K562 (cell line): ENCODE measurements around the gene ZNRD2. TPM values are rescaled to one million over a fixed set of nuclear protein-coding genes. Genes with fewer than 3 reads are reported as not detected.

Experiments
- ATAC-seq: fragments of 200-7000 bp; cut with Tn5 transposase; 3 replicates; pipeline ENCODE4 v1.9.1; 2020; ENCODE audit warnings: moderate library complexity
- BruUV-seq: library from RNA; stranded (reverse); fragments of 400-500 nt; replicated peaks from 2 replicates; lab custom pipeline; 2021; lab: Mats Ljungman, UMichigan
- CTCF ChIA-PET: fragments of 300-600 bp; formaldehyde crosslinking; extraction: SDS; loops from one replicate; lab custom pipeline; 2021; ENCODE audit warnings: low intra/inter-chr PET ratio; lab: Yijun Ruan, JAX
- POLR2A ChIA-PET: fragments of 300-600, 350-650 bp; sonication (Branson Sonifier 250); formaldehyde crosslinking; extraction: SDS; loops from one replicate; lab custom pipeline; 2021; ENCODE audit warnings: antibody characterized with exemption, inconsistent platforms; lab: Yijun Ruan, JAX
- DNase-seq, 4 experiments: peaks; one replicate each; pipeline versions ENCODE4 v3.0.0 to v3.0.0-alpha.2; 2011 to 2018; ENCODE audit warnings: low spot score in 3 of 4, mixed read lengths in 3 of 4; ENCODE audit errors: extremely low read depth in 1 of 4
- FAIRE-seq: peaks from 2 replicates; lab custom pipeline; 2011; peaks lifted over from hg19 to GRCh38; lab: Jason Lieb, UNC
- H2AFZ ChIP-seq: 2 replicates; pipeline ENCODE4 v1.6.0; 2011; ENCODE audit warnings: low read depth, low read length, control low read depth, inconsistent platforms
- H3K27ac ChIP-seq: fragments of 200-600 bp; 3 replicates; pipeline ENCODE4 v1.8.0; 2011; ENCODE audit warnings: low read depth, mild to moderate bottlenecking, control low read depth, inconsistent platforms, low read length, moderate library complexity, mixed read lengths; ENCODE audit errors: extremely low read depth
- H3K27me3 ChIP-seq, 2 experiments: fragments of 300-600 bp in 1 of 2; 2 replicates in 1 of 2; 3 replicates in 1 of 2; pipeline versions ENCODE4 v1.6.0 to v1.8.0; 2011; ENCODE audit warnings: inconsistent platforms in 2 of 2, low read length in 2 of 2, mild to moderate bottlenecking in 1 of 2, mixed read lengths in 1 of 2, moderate library complexity in 1 of 2; ENCODE audit not compliant: control insufficient read depth in 2 of 2, insufficient read depth in 2 of 2
- H3K36me3 ChIP-seq: fragments of 300-600 bp; 3 replicates; pipeline ENCODE4 v1.8.0; 2011; ENCODE audit warnings: mild to moderate bottlenecking, low read length, inconsistent platforms; ENCODE audit not compliant: control insufficient read depth, insufficient read depth
- H3K4me1 ChIP-seq, 2 experiments: fragments of 200-600 bp in 1 of 2; replicated peaks in 1 of 2; 2 replicates in 1 of 2; 3 replicates in 1 of 2; pipeline versions ENCODE4 v1.5.1 to v1.8.0; 2011; ENCODE audit warnings: inconsistent platforms in 2 of 2, low read length in 2 of 2, mild to moderate bottlenecking in 1 of 2, mixed read lengths in 1 of 2, moderate library complexity in 1 of 2; ENCODE audit not compliant: control insufficient read depth in 2 of 2, insufficient read depth in 2 of 2
- H3K4me2 ChIP-seq: 2 replicates; pipeline ENCODE4 v1.6.1; 2011; ENCODE audit warnings: low read length, control low read depth, inconsistent platforms, mixed read lengths; ENCODE audit not compliant: insufficient read depth
- H3K4me3 ChIP-seq: fragments of 200-600 bp; sonication (generic), shearing (Covaris generic); 2 replicates; pipeline ENCODE4 v1.5.1; 2016; ENCODE audit warnings: control low read depth, inconsistent platforms
- H3K79me2 ChIP-seq: fragments of 200-600 bp; 3 replicates; pipeline ENCODE4 v1.8.0; 2011; ENCODE audit warnings: low read length, inconsistent platforms; ENCODE audit not compliant: control insufficient read depth, insufficient read depth
- H3K9ac ChIP-seq, 2 experiments: 2 replicates each; pipeline versions ENCODE4 v1.6.0 to v1.6.1; 2011; ENCODE audit warnings: low read depth in 2 of 2, low read length in 2 of 2, control low read depth in 1 of 2, inconsistent platforms in 1 of 2, mild to moderate bottlenecking in 1 of 2, mixed read lengths in 1 of 2; ENCODE audit not compliant: insufficient read depth in 1 of 2
- H3K9me1 ChIP-seq: one replicate; pipeline ENCODE4 v1.6.0; 2011; ENCODE audit warnings: inconsistent platforms, mild to moderate bottlenecking, low read length, moderate library complexity; ENCODE audit not compliant: control insufficient read depth, insufficient read depth
- H3K9me3 ChIP-seq: replicated peaks from 2 replicates; pipeline ENCODE4 v1.5.1; 2011; ENCODE audit warnings: low read depth, low read length, inconsistent platforms; ENCODE audit not compliant: control insufficient read depth, insufficient read depth
- H4K20me1 ChIP-seq: replicated peaks from 2 replicates; pipeline ENCODE4 v1.6.1; 2011; ENCODE audit warnings: low read length, inconsistent platforms, mixed read lengths; ENCODE audit not compliant: control insufficient read depth, insufficient read depth
- ARID2 ChIP-seq: fragments of 450-650 bp; IDR thresholded peaks from 2 replicates; pipeline ENCODE4 v1.6.1; 2017; ENCODE audit warnings: antibody characterized with exemption, mild to moderate bottlenecking
- BCL6 ChIP-seq: fragments of 250-450 bp; sonication (Bioruptor Pico); IDR thresholded peaks from 2 replicates; pipeline ENCODE4 v1.4.0; 2020
- CBX5 ChIP-seq: IDR thresholded peaks from 2 replicates; pipeline ENCODE4 v1.6.1; 2014; ENCODE audit warnings: low read depth, borderline replicate concordance
- DIDO1 ChIP-seq: fragments of 450-650 bp; IDR thresholded peaks from 2 replicates; pipeline ENCODE4 v1.6.1; 2016; ENCODE audit warnings: low read depth, missing biosample characterization, missing genetic modification characterization
- GTF2E2 ChIP-seq: fragments of 200-800 bp; sonication (Bioruptor generic); IDR thresholded peaks from 2 replicates; pipeline ENCODE4 v1.6.1; 2016; ENCODE audit warnings: missing genetic modification characterization, missing compliant biosample characterization
- HDGF ChIP-seq: fragments of 450-650 bp; IDR thresholded peaks from 2 replicates; pipeline ENCODE4 v1.6.1; 2016
- HEY1 ChIP-seq: fragments of 250-450 bp; sonication (Bioruptor Pico); IDR thresholded peaks from 2 replicates; pipeline ENCODE4 v1.5.0; 2020; ENCODE audit warnings: mild to moderate bottlenecking, moderate library complexity, borderline replicate concordance
- ILF3 ChIP-seq: fragments of 450-650 bp; IDR thresholded peaks from 2 replicates; pipeline ENCODE4 v1.6.1; 2018; ENCODE audit warnings: antibody characterized with exemption, mild to moderate bottlenecking, moderate library complexity, borderline replicate concordance
- MCM7 ChIP-seq, 2 experiments: fragments of 450-650 bp; IDR thresholded peaks; 2 replicates each; pipeline ENCODE4 v1.6.1; 2016 to 2018
- RAD21 ChIP-seq, 2 experiments: fragments of 250-450 bp in 1 of 2; fragments of 450-650 bp in 1 of 2; sonication (Bioruptor Pico) in 1 of 2; formaldehyde crosslinking in 1 of 2; IDR thresholded peaks in 1 of 2; conservative IDR thresholded peaks in 1 of 2; 2 replicates each; pipeline versions ENCODE4 v1.4.0 to v1.8.0; 2020 to 2022; ENCODE audit warnings: mild to moderate bottlenecking in 2 of 2, moderate library complexity in 1 of 2
- ZC3H4 ChIP-seq: sonication (generic); formaldehyde crosslinking; IDR thresholded peaks from 2 replicates; pipeline ENCODE4 v1.9.0; 2021; ENCODE audit warnings: missing genetic modification reagents, borderline replicate concordance
- ZFP1 ChIP-seq: fragments of 450-650 bp; formaldehyde crosslinking; IDR thresholded peaks from 2 replicates; pipeline ENCODE4 v1.4.0; 2020; ENCODE audit warnings: mild to moderate bottlenecking, mixed read lengths
- ZNF133 ChIP-seq: fragments of 250-450 bp; sonication (Bioruptor Pico); IDR thresholded peaks from 2 replicates; pipeline ENCODE4 v1.4.0; 2020; ENCODE audit warnings: mild to moderate bottlenecking
- ZNF589 ChIP-seq: fragments of 200-800 bp; sonication (Bioruptor generic); IDR thresholded peaks from 2 replicates; pipeline ENCODE4 v1.6.1; 2016; ENCODE audit warnings: low read depth, missing genetic modification characterization, missing compliant biosample characterization
- WGBS: fragments of 100-300 bp; shearing (Covaris generic); methylation state at CpG from one replicate; pipeline ENCODE4 v1.1.6; 2016; ENCODE audit warnings: low coverage, mixed read lengths; ENCODE audit not compliant: insufficient coverage; ENCODE audit errors: missing lambda C conversion rate; 5-methylcytosine and 5-hydroxymethylcytosine counted together
- in situ Hi-C: fragments of 300-500 bp; cut with MboI; formaldehyde crosslinking; loops from 4 replicates; pipeline ENCODE4 v1.15.0; 2018; ENCODE audit warnings: inconsistent platforms, mixed read lengths
- intact Hi-C: fragments of 100-400 bp; cut with micrococcal nuclease; formaldehyde crosslinking; loops from 2 replicates; pipeline ENCODE4 v1.14.2; 2022
- polyA plus RNA-seq, 8 experiments: library from polyadenylated mRNA; depleted of rRNA in 4 of 8; stranded (reverse) in 5 of 8; unstranded in 3 of 8; fragments of >200 nt; fragmentation: Nextera tagmentation in 2 of 8; fragmentation: Illumina TruSeq in 1 of 8; extraction: Ambion mirVana in 2 of 8; extraction: Trizol in 1 of 8; gene quantifications; 2 replicates each; pipeline versions ENCODE4 v1.2.1 to v1.2.3, GENCODE V29; 2011 to 2014; ENCODE audit warnings: inconsistent platforms in 1 of 8, missing spikeins in 1 of 8
- total RNA-seq, 7 experiments: library from RNA; depleted of rRNA in 6 of 7; stranded (reverse); fragments of >200 nt in 6 of 7; fragmentation: Illumina TruSeq in 2 of 7; extraction: Trizol in 2 of 7; gene quantifications; 2 replicates each; pipeline versions ENCODE4 v1.2.1 to v1.2.3, GENCODE V29; 2011 to 2021; ENCODE audit warnings: low replicate concordance in 1 of 7
- TF ChIP-seq, protein P1 (sequence below): sonication (generic); formaldehyde crosslinking; IDR thresholded peaks from 2 replicates; pipeline ENCODE4 v1.4.0; 2020; ENCODE audit warnings: mild to moderate bottlenecking, missing genetic modification reagents
- TF ChIP-seq, protein P2 (sequence below): fragments of 250-450 bp; sonication (Bioruptor Pico); IDR thresholded peaks from 2 replicates; pipeline ENCODE4 v1.8.0; 2021; ENCODE audit warnings: moderate library complexity, mild to moderate bottlenecking, inconsistent platforms
- TF ChIP-seq, protein P3 (sequence below): fragments of 200-800 bp; sonication (Bioruptor generic); IDR thresholded peaks from 2 replicates; pipeline ENCODE4 v1.6.1; 2017; ENCODE audit warnings: missing genetic modification characterization, missing compliant biosample characterization

Gene ZNRD2
- total and polyA plus RNA-seq, 9 of the 15 experiments (the other 6 are each of a cell fraction or from before 2014, with no cell fraction given), result 13.4 to 129 (median 60.4) TPM

DNA sequence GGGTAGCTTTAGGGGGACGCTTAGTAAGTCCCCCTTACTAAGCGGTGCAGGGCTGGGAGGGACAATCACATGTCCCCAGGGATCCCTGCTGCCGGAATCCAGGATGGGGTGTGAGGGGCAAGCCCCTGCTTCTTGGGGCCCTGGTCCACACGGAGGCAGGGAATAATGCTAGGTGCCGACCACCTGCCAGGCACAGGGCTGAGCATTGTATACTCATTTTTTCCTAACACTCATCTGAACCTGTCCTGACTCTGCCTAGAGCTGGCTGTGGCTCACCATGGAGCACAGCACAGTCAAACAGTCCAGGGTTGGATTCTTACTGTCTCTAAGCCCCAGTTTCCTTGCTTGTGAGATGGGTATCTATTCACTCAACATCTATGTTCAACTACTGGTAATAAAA lies 10.7 kb upstream of the ZNRD2 start:
- no peak overlapping the region for H3K4me3 ChIP-seq
- H3K79me2 ChIP-seq, result no peaks in the 10 kb centered on the region
- H3K4me2 ChIP-seq, result no peak overlapping the region
- no peaks in the 10 kb centered on the region for H3K27me3 ChIP-seq
- H3K9me1 ChIP-seq, result no peaks in the 10 kb centered on the region
- ChIA-PET POLR2A (interaction anchor here (0.6 to 3.6 kb wide), 5 partner anchors 12 to 60 kb away, joined by 3 to 22 read pairs (median 8); partner anchors contain the start of genes FAM89B, MALAT1 and ZNRD2), CTCF (no interaction called here)
- H3K9me3 ChIP-seq, result no peaks in the 10 kb centered on the region
- 72% methylated on average over 3 of the region's 5 CpGs for WGBS
- TF ChIP-seq, protein P1, sequence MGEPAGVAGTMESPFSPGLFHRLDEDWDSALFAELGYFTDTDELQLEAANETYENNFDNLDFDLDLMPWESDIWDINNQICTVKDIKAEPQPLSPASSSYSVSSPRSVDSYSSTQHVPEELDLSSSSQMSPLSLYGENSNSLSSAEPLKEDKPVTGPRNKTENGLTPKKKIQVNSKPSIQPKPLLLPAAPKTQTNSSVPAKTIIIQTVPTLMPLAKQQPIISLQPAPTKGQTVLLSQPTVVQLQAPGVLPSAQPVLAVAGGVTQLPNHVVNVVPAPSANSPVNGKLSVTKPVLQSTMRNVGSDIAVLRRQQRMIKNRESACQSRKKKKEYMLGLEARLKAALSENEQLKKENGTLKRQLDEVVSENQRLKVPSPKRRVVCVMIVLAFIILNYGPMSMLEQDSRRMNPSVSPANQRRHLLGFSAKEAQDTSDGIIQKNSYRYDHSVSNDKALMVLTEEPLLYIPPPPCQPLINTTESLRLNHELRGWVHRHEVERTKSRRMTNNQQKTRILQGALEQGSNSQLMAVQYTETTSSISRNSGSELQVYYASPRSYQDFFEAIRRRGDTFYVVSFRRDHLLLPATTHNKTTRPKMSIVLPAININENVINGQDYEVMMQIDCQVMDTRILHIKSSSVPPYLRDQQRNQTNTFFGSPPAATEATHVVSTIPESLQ, result no peak
- no peak for TF ChIP-seq ZNF133 (CRISPR knock-in tag)
- no peak for TF ChIP-seq CBX5
- no peak for TF ChIP-seq ARID2
- no peak for TF ChIP-seq ZC3H4
- TF ChIP-seq ZFP1, result no peak
- TF ChIP-seq ILF3, result no peak
- TF ChIP-seq, protein P2, sequence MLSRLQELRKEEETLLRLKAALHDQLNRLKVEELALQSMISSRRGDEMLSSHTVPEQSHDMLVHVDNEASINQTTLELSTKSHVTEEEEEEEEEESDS, result no peak
- TF ChIP-seq, protein P3, sequence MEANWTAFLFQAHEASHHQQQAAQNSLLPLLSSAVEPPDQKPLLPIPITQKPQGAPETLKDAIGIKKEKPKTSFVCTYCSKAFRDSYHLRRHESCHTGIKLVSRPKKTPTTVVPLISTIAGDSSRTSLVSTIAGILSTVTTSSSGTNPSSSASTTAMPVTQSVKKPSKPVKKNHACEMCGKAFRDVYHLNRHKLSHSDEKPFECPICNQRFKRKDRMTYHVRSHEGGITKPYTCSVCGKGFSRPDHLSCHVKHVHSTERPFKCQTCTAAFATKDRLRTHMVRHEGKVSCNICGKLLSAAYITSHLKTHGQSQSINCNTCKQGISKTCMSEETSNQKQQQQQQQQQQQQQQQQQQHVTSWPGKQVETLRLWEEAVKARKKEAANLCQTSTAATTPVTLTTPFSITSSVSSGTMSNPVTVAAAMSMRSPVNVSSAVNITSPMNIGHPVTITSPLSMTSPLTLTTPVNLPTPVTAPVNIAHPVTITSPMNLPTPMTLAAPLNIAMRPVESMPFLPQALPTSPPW (CRISPR knock-in tag), result no peak
- TF ChIP-seq RAD21 (CRISPR knock-in tag; conservative IDR thresholded peaks at IDR 0.05 in 1 of 2, IDR thresholded peaks at IDR 0.05 in 1 of 2), result no peak
- no peak for TF ChIP-seq MCM7 (IDR thresholded peaks at IDR 0.05)
- no peak for TF ChIP-seq ZNF589 (CRISPR knock-in tag)
- no peak for TF ChIP-seq DIDO1 (tag)
- no peak for TF ChIP-seq HEY1 (CRISPR knock-in tag)
- TF ChIP-seq HDGF, result no peak
- no peak for TF ChIP-seq GTF2E2 (tag)
- TF ChIP-seq BCL6 (CRISPR knock-in tag), result no peak
- BruUV-seq, result no TSS peak
- no peaks in the 10 kb centered on the region for H3K36me3 ChIP-seq
- H2AFZ ChIP-seq, result no peak overlapping the region
- ATAC-seq, result no peak
- FAIRE-seq, result peak; percentile 15
- intact Hi-C loops, result no loop called here
- no peaks in the 10 kb centered on the region for H4K20me1 ChIP-seq
- in situ Hi-C loops, result no loop called here
- H3K27ac ChIP-seq, result no peak overlapping the region
- peak overlapping the region in 1 of 2 experiments; percentile 82; a peak in 2 of 4 replicates for H3K9ac ChIP-seq
- DNase-seq, result no peak
- peaks cover 44 to 69% of the 10 kb centered on the region in 2 experiments for H3K4me1 ChIP-seq
